UCSD-AML1 (cell line): ENCODE data around the gene DNMT1.

ENCODE experiments used
- DNase-seq: peaks from one replicate; lab custom pipeline; 2025; ENCODE audit not compliant: unreplicated experiment; lab: John Stamatoyannopoulos, UW

The DNMT1 gene

GRCh38 chr19:10142701-10143375 is 51.9 kb downstream of the DNMT1 start:
- no peak for DNase-seq

GRCh38 chr19:10141973-10142372 is 52.8 kb downstream of the DNMT1 start:
- DNase-seq: no peak

GRCh38 chr19:10141479-10141878 is 53.3 kb downstream of the DNMT1 start:
- DNase-seq: no peak

- DNase-seq: no peak
Measured at GRCh38 chr19:10139952-10140351, 54.8 kb downstream of the DNMT1 start.

GRCh38 chr19:10138879-10139795 is 55.6 kb downstream of the DNMT1 start:
- no peak for DNase-seq

GRCh38 chr19:10137751-10138682 is 56.7 kb downstream of the DNMT1 start:
- DNase-seq: no peak

GRCh38 chr19:10136936-10137335 is 57.8 kb downstream of the DNMT1 start:
- no peak for DNase-seq

GRCh38 chr19:10135551-10136334 is 59.0 kb downstream of the DNMT1 start:
- DNase-seq: no peak

GRCh38 chr19:10134040-10134439 is 60.7 kb downstream of the DNMT1 start:
- no peak for DNase-seq

GRCh38 chr19:10133596-10133995 is 61.2 kb downstream of the DNMT1 start:
- DNase-seq: no peak

- no peak for DNase-seq
Measured at GRCh38 chr19:10132905-10133304, 61.8 kb downstream of the DNMT1 start.

GRCh38 chr19:10126213-10126639 is 68.5 kb downstream of the DNMT1 start:
- DNase-seq: no peak

GRCh38 chr19:10124429-10124828 is 70.3 kb downstream of the DNMT1 start:
- DNase-seq: no peak

- no peak for DNase-seq
Measured at GRCh38 chr19:10122045-10122444, 72.7 kb downstream of the DNMT1 start.

- DNase-seq: no peak
Measured at GRCh38 chr19:10120538-10121189, 74.1 kb downstream of the DNMT1 start.

GRCh38 chr19:10118960-10119359 is 75.8 kb downstream of the DNMT1 start:
- DNase-seq: no peak

GRCh38 chr19:10116866-10117616 is 77.7 kb downstream of the DNMT1 start:
- no peak for DNase-seq

GRCh38 chr19:10116085-10116865 is 78.5 kb downstream of the DNMT1 start:
- no peak for DNase-seq
